ENCODE measurements around the gene PARD3. TPM values are rescaled to one million over a fixed set of nuclear protein-coding genes. Genes with fewer than 3 reads are reported as not detected.

PARD3 gene
- total RNA-seq, 1 experiment from 2014 or later: 61.9 TPM

DNA sequence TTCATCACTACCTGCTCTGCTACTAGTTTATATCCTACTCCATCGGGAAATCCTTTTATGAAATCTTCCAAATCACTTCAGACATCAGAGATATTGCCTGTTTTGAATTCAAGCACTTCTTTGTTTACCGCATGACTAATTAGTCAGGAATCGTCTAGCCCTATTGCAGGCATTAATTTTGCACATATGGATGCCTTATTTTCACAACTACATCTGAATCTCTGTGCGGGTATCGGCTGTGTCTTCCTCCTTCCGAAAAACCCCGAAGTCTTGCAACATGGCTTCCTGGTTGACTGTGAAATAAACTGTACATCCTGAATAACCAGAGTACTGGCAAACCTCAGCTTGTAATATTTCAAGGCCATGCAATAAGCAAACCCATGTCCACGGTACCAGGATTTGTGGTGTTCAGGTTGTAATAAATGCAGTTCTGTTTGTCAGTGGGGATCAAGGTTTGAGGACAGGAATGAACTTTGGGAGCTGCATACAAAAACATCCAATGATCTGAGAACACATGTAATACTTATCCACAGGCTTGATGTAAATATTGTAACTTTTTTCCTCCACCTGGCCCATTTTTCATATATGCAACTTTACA is 642.1 kb downstream of the PARD3 start:
- no peak for DNase-seq (ENCODE audit: low spot score)
- in situ Hi-C loops (cut with HindIII; ENCODE audit: low sequenced_read_pairs): no loop called here

DNA sequence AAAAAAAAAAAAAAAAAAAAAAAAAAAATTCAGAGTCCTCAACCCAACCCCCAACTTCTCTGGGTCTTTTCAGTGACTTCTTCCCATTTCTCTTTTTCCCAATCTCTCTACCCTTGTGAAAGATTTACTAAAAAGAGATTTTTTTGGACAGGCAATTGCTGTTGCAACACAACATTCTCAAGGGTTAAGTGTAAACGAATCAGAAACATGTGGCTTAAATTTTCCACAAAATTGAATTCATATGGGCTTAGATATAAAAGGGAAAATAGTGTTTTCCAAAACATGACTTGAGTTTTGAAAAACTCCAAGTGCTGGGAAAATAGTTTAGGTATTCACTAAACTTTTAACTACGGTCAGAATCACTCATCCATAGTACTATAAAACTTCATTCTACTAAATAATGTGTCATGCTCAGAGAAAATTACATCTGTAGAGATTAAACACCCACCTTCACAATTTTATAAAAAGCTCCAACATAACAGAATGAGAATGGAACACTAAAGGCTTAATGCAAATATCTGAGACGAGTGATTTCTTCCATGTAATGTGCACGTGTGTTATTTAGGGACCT is 643.1 kb downstream of the PARD3 start:
- DNase-seq (ENCODE audit: low spot score): no peak
- in situ Hi-C loops (cut with HindIII; ENCODE audit: low sequenced_read_pairs): no loop called here

DNA sequence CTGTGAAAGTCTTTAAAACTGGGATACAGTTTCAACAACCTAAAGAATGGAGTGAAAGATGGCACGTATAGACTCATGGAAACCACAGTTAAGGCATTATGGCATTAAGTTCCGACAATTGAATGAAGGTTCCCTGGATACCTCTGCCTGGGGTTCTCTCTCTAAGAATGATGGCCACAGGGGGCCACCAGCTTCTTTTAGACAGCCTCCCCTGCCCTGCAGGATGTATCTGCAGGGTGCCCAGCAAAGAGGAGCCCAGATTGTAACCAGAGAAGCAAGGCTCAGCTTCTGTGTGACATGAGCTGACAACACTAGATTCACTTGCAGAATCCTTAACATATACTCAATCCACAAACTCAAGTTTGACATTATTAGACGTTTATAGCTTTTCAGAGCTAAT is 645.4 kb downstream of the PARD3 start:
- in situ Hi-C loops (cut with HindIII; ENCODE audit: low sequenced_read_pairs): no loop called here
- DNase-seq (ENCODE audit: low spot score): no peak

DNA sequence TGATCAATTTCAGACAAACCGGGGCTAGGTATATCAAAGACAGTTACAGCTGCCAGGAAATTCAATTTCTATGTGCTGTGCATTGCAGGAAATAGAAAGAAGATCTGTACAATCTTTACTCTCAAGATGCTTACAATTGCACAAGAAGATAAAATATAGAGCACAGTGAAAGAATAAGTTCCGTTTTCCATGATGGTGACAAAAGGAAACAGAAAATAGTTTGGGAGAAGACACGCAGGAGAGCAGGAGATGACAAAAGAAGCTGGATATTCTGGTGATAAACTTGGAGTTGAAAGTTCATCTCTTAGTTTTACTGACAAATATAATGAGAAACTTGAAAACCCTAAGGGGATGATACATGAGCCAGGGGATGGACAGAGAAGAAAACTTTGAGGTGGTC is 646.0 kb downstream of the PARD3 start:
- in situ Hi-C loops (cut with HindIII; ENCODE audit: low sequenced_read_pairs): no loop called here
- DNase-seq (ENCODE audit: low spot score): no peak

DNA sequence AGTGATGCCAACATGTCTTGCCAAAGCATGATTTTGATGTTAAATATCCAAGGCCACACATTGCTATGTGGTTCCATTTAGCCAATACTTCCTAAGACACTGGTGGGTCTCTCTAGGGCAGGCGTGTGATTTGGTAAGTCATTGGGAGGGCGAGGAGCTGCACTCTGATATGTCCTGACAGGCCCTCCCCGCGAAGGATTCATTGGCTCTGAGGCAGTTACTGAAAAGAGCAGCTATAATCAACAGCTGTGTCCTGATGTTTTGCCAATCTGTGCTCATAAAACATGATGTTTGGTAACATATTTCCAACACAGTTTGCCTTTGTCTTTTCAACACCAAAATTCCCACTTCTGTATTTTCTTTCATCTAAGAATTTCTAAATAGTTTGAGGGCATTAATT is 646.7 kb downstream of the PARD3 start:
- DNase-seq (ENCODE audit: low spot score): no peak
- in situ Hi-C loops (cut with HindIII; ENCODE audit: low sequenced_read_pairs): no loop called here

DNA sequence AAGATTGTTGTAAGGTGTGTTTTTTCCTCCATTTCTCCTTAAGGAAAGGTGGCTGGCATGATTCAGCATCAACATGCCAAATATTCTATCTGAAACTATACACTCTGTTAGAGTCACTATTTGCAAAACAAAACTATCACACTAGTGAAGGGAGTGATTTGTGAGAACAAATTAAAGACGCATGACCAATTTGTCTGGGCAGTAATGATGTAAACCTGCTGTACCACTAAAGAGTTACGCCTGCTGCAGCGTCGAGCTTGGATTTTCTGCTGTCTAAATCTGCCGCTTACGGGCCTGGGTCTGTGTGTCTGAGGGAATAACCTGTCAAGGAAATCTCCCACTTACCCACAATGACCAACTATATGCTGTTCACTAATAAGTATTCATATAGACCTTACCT is 648.3 kb downstream of the PARD3 start:
- no peak for DNase-seq (ENCODE audit: low spot score)
- in situ Hi-C loops (cut with HindIII; ENCODE audit: low sequenced_read_pairs): no loop called here

GRCh38 chr10:34166354-34166753 is 648.7 kb downstream of the PARD3 start:
- in situ Hi-C loops (cut with HindIII; ENCODE audit: low sequenced_read_pairs): no loop called here

DNA sequence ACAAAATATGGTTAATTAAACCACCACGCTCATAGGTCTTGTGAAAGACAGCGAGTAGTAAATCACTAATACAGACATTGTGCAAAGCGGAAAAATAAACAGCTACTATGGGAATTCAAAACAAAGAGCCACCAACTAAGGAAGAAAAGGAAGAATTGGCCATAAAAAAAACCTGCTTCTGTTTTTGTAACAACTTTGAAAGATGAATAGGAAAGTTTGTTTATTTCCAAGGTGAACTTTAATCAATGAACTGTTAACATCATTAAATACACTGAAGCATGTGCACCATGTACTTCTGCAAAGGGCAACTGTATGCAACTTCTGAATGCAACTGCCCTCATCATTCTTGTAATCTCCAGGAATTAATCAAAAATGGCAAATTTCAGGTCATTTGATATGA is 651.1 kb downstream of the PARD3 start:
- in situ Hi-C loops (cut with HindIII; ENCODE audit: low sequenced_read_pairs): no loop called here
- DNase-seq (ENCODE audit: low spot score): no peak

More at GRCh38 chr10:34166354-34166753, 648.7 kb downstream of the PARD3 start:
- DNase-seq (ENCODE audit: low spot score): no peak

- no peak for DNase-seq (ENCODE audit: low spot score)
- in situ Hi-C loops (cut with HindIII; ENCODE audit: low sequenced_read_pairs): no loop called here
Observed at GRCh38 chr10:34163075-34163905, 651.8 kb downstream of the PARD3 start.

GRCh38 chr10:34161777-34162370 is 653.2 kb downstream of the PARD3 start:
- in situ Hi-C loops (cut with HindIII; ENCODE audit: low sequenced_read_pairs): no loop called here
- no peak for DNase-seq (ENCODE audit: low spot score)

- in situ Hi-C loops (cut with HindIII; ENCODE audit: low sequenced_read_pairs): no loop called here
- no peak for DNase-seq (ENCODE audit: low spot score)
Observed at GRCh38 chr10:34160595-34160994, 654.5 kb downstream of the PARD3 start.

DNA sequence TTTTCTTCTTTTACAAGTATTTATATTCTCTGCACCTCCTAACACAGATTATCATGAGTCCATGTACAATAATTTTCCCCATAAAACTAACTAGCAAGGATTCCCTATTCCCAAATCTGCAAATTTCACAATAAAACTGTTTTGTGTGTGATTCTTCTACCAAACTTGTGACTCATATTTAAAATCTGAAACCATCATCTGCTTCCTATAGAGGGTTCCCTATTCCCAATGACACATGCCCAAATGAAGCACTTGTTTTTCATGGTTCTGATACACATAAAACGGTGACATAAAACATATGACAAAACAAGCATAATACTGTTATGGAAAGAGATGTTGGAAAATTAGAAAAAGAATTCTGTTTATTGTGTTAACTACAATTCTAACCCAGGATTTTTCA is 657.6 kb downstream of the PARD3 start:
- no peak for DNase-seq (ENCODE audit: low spot score)
- in situ Hi-C loops (cut with HindIII; ENCODE audit: low sequenced_read_pairs): no loop called here

DNA sequence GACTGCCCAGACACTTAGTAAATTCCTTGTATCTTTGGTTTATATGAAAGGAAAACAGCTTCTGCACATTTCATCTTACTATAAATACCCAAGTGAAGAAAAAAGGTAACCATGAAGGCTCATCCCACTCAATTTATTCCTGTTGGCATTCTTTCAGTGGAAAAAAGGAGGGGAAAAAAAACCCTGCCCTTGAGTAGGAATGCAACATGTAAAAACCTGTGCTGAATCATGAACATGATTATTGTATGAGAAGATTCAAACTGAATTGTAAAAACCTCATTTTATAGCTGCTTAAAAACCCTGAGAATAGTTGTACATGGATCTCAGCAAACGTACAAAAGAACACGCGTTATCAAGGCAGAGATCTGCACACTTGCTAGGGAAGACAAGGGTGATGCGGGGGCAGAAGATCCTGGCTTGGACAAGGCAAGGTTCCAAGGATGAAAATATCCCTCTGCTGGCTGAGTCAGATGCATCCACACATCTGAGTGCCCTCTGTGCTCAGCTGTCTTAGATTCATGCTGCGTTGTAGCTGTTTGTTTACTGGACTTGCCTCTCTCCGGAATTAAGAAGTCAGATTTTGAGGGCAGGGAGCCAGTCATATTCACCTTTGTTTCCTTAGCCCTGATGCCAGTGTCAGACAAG is 658.2 kb downstream of the PARD3 start:
- DNase-seq (ENCODE audit: low spot score): no peak
- in situ Hi-C loops (cut with HindIII; ENCODE audit: low sequenced_read_pairs): no loop called here

GRCh38 chr10:34155812-34156211 is 659.3 kb downstream of the PARD3 start:
- no peak for DNase-seq (ENCODE audit: low spot score)
- in situ Hi-C loops (cut with HindIII; ENCODE audit: low sequenced_read_pairs): no loop called here

DNA sequence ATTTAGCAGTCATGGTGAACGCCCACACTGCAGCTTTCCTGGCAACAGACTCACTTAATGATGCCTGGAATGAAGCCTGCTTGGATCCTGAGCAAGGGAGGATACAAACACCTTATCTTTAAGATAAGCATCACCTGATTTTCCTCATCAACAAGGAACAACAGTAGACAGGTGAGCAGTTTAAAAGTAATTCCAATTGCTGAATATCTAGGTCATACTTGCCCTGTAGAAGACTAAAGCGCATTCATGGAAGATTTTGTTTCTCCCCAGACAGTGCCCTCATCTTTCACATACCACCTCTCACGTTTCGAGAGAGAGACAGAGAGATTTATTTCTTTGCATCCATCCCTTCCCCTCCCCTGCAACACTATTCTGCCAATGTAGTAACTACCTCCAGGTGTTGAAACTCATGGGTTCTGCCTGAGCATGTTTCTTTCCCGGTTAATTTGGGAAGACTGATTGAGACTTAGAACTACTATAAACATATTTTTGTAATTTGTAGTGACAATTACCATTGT is 660.7 kb downstream of the PARD3 start:
- in situ Hi-C loops (cut with HindIII; ENCODE audit: low sequenced_read_pairs): no loop called here

GRCh38 chr10:34153663-34154382 is 661.3 kb downstream of the PARD3 start:
- in situ Hi-C loops (cut with HindIII; ENCODE audit: low sequenced_read_pairs): no loop called here

More for the DNA sequence above, 660.7 kb downstream of the PARD3 start:
- DNase-seq (ENCODE audit: low spot score): no peak

GRCh38 chr10:34152434-34152833 is 662.7 kb downstream of the PARD3 start:
- no peak for DNase-seq (ENCODE audit: low spot score)
- in situ Hi-C loops (cut with HindIII; ENCODE audit: low sequenced_read_pairs): no loop called here

More at GRCh38 chr10:34153663-34154382, 661.3 kb downstream of the PARD3 start:
- no peak for DNase-seq (ENCODE audit: low spot score)

DNA sequence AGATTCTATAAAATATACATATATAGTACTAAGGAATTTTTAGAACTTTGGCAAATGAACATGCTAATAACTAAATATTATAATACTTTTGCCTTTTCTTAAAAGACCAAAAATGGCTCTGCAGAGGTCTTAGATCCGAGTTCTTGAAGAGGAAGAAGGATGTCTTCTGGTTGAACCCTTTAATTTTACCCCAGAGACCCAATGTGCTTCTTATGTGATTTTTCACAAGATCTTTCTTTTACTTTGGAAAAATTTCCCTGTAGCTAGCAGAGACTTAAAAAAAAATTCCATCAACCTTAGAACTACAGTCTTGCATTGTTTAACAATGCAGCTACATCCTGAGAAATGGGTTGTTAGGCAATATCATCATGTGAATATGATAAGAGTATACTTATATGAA is 663.2 kb downstream of the PARD3 start:
- in situ Hi-C loops (cut with HindIII; ENCODE audit: low sequenced_read_pairs): no loop called here
- DNase-seq (ENCODE audit: low spot score): no peak

DNA sequence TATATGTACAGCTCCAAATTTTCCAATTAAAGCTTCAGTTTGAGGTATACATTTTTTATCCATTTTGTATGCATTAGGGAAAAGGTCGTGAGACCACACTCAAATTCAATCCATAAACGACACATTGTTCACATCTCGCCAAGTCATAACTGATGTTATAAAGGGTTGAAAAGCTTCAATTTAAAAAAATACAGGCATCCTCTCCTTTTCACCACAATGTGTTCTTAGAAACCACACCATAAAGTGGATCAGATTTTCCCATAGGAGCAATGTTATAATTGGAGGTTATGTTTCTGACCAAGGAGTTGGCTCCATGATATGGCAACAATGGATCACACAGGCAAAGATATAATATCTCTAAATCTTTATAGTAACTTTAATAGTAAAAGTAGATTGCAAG is 663.6 kb downstream of the PARD3 start:
- in situ Hi-C loops (cut with HindIII; ENCODE audit: low sequenced_read_pairs): no loop called here
- DNase-seq (ENCODE audit: low spot score): no peak

All from G401 (cell line).